GM11168 (cell line): ENCODE measurements around the gene DCDC2C.

ENCODE experiments used
- in situ Hi-C: fragments of 300-500 bp; cut with MboI; formaldehyde crosslinking; loops from one replicate; pipeline ENCODE4 v1.12.0; 2022; ENCODE audit warnings: low sequenced_read_pairs; ENCODE audit not compliant: unreplicated experiment

Gene DCDC2C

DNA sequence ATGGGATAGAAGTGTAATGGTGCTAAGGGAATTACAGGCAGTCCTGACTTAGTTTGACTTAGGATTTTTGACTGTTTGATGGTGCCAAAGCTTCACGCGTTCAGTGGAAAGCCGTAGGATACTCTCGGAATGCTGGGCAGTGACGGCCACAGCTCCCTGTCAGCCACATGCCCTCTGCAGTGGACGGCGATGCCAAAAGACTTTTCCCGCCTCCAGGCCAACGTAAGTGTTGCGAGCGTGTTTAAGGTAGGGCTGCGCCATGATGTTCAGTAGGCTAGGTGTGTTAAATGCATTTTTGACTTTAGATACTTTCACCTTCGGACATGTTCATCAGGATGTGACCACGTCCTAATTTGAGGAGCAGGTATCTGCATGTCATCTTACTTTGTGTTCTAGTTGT lies 63.4 kb downstream of the DCDC2C start:
- in situ Hi-C loops: no loop called here

DNA sequence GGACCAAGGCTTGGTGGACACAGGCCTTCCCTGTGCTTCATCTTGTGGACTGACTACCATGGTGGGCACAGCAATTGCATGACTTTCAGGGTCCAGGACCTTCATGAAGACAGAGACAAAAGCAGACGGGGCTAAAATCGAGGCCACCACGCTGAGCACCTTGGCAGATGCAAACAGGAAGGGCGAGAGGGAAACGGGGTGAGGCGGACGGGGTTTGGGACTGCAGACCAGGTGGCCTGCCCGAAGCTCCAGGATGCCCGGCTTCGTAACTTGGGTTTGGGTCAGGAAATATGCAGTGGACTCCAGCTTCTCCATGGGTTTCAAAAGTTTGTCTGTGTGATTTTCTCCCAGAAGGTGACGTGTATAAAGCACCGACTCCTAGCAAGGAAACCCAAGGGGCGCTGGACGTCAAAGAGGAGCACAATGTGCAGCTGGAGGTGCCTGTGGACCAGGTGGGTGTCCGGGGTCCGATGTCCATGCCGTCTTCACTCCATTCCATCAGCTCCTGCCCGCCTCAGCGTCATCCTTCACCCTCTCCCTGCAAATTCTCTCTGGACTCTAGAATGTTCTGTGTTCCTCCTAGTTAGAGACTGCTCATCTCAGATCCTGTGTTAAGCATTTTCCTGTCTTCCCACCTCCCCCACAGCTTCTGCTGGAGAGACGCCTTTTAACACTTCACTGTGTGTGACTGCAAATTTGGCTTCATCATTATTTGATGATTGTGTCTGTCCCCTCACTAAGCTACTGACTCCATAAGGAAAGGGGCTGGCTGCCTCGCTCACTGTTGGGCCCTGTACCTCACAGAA lies 65.8 kb downstream of the DCDC2C start:
- in situ Hi-C loops: no loop called here

DNA sequence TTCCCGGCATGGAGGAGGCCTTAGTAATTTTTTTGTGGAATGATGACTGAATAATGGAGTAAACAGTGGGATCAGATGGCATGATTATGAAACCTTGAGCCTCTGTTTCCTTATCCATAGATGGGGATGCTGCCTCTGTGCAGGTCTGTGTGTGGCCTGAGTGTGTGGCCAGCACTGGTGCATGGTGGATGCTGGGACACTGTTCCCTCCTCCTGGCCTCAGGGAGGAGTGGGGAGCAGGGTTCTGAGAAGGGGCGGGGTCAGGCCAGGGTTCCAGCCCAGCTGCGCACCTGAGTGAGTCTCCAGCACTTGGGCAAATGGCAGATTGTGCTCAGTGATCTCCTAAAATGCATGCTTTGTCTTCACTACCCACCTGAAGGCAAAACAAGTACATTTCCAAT lies 66.4 kb downstream of the DCDC2C start:
- in situ Hi-C loops: no loop called here

DNA sequence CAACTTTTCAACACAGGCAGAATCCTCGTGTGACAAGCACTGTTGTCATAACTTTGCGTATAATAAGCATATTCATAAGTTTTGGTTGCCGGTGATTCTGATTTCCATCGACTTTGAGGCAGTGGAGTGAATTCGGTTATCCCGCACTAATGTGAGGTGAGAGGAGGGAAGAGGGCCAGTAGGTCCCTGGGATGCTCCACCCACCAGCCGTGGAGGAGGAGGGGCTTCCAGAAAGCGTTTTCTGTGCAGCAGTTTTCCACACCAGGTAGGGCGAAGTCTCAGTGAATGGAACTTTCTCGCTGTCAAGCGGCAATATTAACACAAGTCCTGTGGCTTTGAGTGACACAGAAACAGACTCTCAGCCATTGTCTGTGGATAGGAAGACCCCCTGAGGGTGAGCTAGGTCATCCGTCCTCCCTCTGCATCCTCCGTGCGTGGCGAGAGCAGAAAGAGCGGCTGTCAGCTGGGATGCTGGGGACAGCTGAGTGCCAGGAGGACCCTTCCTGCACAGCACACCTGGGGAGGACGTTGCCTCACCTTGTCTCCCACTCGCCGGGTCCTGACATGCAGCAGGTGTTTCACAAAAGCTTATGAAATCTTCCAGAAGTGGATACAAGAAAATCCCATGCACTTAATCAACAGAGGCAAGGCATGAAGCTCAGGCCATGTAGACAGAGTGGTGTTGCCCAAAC lies 67.5 kb downstream of the DCDC2C start:
- in situ Hi-C loops: no loop called here

DNA sequence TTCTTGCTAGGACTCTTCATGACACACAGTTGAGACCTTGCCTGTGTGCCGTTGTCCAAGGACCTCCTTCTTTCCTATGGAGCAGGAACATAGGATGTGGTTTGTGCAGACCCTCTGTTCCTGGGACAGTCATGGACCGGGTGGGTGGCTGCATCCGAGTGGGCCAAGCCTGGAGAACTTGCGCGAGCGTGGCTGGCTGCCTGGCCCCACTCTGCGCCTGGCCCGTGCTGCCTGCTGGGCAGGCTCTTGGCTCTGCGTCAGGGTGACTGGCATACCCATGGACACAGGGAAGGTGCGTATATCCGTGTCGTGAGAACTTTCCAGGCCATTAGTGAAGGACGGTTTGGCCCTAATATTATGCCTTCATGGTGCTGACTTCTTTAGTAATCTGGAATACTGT lies 68.2 kb downstream of the DCDC2C start:
- in situ Hi-C loops: no loop called here

DNA sequence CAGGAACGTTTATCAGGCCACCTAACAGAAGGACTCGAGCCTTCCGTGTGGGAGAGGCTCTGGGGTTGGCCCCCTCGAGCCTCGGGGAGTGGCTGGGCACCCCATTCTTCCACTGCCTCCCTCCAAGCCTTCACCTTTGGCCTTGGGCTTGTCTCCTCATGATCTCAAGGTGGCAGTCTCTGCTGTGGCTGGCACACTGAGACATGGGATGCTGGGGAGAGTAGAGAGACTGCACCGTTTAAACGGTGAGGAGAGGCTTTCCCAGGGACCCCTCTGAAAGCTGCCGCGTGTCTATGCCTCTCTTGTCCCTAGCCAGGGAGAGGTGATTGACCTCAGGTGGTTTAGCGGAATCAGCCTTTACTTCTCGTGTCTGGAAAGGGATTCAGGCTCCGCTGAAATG lies 71.0 kb downstream of the DCDC2C start:
- in situ Hi-C loops: no loop called here

DNA sequence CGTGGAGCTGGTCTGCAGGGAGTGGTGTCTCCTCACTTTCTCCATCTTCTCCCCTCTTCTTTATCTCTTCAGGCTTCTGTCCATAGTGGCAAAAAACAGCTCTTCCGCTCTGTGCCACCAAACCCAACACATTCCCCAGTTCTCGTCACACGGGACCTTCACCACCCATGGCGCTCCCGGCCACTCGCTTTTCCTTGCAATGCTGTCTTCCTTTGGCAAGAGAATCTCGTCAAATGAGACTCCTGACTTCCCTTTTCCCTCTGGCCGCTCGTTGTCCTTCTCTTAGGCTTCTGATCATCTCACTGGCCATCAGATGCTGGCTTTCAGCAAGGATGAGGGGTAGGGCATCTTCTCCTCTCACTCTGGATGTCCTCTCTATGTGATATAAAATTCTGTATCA lies 72.9 kb downstream of the DCDC2C start:
- in situ Hi-C loops: no loop called here

DNA sequence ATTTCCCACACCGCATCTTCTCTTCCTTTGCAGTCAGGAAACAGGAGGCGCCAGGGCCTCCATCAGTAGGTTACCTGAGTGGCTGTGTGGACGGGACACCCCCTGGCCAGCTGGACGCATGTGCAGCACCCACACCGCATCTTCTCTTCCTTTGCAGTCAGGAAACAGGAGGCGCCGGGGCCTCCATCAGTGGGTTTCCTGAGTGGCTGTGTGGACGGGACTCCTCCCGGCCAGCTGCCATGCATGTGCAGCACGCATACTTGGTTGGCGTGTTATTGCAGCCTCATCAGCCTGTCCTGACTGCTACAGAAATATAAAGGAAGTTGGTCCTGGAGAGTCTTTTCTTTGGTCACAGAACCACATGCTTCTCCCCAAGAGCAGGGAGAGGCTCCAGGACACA lies 74.6 kb downstream of the DCDC2C start:
- in situ Hi-C loops: no loop called here

DNA sequence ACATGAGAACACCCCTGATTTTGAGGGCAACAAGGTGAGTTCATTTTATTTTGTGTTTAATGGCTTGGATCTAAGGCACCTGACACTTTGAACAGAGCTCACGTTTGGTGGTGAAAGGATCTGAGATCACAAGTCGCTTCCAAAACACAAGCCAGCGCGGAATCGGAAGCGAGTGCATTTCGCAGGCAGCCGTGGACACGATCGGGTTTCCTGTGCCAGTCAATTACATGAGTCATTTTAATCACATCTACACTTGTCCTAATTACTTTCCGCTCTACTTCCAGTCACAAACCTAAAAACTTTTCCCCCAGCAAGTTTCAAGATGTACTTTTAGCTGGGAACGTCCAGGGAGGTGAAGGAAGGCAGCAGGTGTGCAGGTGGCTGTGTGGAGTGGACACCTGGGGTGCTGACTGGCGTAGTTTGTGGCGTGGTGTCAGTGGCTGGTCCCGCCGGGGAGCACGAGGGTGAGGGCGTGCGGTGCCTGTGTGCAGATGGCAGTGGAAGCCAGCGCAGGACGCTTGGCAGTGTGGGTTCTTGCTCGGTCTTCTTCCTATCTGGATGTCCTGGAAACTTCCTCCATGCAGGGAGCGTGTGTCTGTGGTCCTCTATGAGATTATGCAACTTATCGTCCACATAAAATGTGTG lies 75.6 kb downstream of the DCDC2C start:
- in situ Hi-C loops: no loop called here

DNA sequence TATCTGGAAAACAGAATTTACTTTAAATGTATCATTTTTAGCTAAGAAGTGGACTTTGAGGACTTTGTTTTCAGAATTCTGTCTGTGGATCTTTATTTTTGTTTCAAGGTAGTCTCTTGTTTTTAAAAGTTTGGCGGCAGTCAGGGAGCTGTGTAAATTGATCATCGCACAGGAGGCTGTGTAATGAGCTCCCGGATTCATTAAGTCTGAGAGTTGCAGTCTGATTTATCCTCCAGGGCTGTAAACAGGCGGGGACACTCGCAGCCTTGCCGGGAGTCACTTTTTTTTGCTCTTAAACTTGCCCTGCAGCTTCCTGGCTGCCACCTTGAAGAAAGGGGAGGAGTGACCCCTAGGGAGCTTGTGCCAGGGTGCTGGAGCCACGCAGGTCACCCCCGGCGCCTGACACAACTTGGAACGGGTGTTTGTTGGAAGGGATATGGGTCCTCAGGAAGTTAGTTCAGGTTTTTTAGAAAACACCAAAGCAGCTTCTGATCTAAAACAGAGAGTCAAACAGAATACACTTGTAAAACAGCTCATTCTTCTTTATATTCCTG lies 76.2 kb downstream of the DCDC2C start:
- in situ Hi-C loops: no loop called here

DNA sequence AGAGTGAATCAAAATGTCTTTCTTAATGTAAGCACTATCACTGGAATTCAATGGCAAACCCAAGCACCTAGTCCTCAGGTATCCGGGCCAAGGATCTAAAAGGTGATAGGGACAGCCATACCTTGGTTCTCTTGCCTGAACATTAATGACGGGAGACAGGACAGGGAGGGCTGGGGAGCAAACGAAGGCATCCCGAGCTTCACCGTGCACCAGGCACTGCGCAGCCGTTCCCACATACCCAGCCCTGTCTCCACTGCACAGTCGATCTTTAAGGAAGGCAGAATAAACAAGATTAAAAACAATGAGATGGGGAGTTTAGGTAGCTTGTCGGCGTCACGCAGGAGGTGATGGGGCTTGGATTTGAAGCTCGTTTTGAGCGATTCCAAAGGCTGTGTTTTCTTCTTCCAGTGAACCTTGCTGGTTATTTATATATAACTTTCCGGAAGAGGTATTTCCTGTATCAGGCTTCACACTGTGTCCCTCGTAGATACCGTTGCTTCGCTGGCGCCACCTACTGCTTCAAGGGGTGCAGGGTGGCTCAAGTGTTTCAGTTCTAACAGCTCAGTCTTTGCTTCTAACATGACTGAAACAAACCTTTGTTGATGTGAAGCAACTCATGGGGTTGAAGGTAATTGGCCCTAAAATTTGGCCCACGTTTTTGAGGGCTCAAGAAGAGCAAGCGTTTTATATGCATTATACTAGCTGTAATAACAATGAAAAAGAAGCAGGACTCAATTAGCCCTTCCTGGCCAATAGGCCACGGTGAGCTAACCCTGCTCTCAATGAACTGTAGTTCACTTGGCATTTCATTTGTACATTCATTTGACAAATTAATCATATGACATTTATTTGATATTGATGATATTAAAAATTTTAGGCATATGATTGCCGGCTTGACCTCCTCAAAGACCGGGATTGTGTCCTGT lies 77.4 kb downstream of the DCDC2C start:
- in situ Hi-C loops: no loop called here

DNA sequence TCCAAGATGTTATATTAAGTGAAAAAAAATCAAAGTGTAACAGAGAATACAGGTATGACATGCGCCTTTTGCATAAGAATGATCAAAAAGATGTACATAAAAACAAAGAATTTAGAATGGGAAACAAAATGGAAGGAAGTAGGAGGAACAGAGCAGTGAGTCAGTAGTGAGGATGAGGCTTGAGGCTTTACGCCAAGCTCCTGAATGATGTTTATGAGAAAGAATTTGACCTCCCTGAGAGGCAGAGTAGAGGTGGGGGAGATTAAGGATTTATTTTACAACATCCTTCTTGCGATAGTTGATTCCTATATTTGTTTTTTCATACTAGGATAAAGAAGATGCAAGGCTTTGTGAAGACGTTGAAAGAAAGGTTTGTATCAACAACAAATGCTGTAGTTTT lies 81.4 kb downstream of the DCDC2C start:
- in situ Hi-C loops: no loop called here

DNA sequence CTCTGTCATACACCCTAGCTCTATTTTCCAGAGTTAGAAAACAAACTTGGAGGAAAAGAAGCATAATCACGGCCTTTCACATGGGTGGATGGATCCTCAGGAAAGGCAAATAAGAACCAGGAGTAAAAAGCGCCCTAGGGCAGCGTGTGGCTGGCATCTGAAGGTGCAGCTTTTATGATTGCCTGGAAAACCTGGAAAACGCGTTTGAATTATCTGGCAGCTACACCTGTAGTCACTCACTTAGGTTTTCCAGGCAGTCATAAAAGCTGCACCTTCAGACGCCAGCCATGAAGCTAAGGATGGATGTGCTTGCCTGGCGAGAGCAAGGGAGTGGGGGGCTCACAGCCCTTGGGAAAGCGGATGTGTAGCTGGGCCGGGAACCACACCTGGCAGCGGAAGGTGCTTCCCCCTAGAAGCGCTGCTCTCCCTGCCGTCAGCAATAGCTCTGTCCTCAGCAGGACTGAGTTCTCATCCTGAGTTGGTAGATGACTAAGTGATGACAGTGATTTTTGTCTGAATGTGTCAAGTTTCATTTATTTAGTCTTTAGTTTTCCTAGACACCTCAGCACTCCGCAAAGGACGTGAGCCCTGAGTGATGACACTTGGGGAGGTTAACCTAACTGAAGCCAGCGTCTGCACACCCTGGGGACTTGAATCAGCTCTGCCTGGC lies 82.0 kb downstream of the DCDC2C start:
- in situ Hi-C loops: no loop called here

DNA sequence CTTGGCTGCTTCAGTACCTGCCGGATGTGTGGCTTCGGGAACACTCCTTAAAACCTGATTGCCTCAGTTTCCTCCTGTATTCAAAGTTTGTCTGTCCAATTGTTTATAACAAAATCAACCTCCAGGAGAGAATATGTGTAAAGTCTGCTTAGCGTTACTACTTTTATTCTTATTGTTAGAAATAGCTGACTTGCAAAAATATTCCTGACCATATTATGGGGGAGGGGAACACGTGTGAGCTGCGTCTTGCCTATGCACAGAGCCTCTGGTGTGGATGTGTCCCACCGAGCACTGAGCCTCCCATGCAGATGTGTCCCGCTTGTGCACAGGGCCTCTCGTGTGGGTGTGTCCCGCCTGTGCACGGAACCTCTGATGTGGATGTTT lies 82.5 kb downstream of the DCDC2C start:
- in situ Hi-C loops: no loop called here

DNA sequence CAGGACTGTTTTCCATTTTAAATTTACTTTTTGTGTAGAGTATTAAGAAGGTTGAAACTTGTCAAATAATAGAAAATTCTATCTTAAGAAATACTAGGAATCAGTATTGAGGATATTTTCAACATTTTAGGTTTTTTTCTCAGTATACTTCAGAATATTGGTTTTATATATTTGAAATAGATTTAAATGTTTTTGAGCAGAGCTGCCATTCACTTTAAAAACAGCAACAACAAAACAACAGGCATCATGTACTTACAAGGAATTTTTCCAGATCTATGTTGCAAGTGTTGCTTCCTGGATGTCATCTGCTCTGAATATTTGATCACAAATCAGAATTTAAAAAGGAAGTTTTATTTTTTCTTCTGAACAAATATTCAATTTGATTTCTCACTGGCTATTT lies 84.4 kb downstream of the DCDC2C start:
- in situ Hi-C loops: no loop called here

DNA sequence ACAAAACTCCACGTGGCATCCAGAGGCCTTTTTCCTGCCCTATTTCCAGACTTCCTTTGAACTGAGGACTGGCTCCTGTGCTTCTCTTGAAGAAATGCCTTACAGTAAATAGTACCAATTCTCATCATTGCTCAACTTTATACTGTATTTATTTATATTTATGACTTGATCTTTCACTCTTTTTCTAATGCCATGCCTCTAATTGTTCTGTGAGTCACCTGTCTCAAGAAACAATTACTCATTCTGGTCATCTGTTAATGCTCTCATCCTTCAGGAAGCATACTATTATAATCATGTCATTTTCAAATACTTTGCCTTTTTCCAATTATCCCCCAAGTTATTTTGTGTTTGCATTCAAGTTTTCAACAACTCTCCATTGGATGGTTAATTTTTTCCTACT lies 85.9 kb downstream of the DCDC2C start:
- in situ Hi-C loops: no loop called here

DNA sequence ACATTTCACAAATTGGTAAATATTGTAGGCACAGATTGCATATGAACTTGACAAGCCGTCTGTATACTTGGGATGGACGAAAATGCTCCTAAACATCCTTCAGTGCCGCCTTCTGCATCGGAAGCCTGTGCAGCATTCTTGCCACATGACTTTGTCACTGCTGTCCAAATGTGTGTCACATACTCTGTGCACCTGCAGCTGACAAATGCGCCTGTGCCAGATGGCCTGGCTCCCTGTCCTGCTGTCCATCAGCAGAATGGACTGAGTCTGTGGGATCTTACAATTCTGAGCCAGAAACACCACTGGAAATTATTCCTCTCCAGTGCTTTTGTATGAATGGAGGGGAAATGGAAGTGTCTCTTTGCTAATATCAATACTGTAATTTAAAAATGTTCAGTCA lies 89.9 kb downstream of the DCDC2C start:
- in situ Hi-C loops: no loop called here

DNA sequence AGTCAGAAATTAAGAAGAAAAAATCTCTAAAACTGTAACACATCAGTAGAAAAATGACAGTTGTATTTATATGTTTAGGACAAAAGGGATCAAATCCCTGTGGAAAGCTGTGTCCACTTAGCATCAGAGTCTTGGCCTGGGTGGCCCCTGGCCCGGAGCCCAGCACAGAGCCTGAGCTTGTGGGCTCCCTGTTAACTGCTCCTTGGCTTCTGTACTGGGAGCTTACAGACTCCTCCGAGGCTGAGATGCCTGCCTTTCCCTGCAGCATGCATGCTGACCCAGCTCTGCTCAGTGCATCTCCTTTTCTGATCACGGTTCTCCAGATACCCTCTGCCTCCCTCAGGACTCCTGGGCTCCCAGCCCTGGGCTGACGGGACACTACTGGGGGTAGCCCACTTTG lies 98.1 kb downstream of the DCDC2C start:
- in situ Hi-C loops: no loop called here

DNA sequence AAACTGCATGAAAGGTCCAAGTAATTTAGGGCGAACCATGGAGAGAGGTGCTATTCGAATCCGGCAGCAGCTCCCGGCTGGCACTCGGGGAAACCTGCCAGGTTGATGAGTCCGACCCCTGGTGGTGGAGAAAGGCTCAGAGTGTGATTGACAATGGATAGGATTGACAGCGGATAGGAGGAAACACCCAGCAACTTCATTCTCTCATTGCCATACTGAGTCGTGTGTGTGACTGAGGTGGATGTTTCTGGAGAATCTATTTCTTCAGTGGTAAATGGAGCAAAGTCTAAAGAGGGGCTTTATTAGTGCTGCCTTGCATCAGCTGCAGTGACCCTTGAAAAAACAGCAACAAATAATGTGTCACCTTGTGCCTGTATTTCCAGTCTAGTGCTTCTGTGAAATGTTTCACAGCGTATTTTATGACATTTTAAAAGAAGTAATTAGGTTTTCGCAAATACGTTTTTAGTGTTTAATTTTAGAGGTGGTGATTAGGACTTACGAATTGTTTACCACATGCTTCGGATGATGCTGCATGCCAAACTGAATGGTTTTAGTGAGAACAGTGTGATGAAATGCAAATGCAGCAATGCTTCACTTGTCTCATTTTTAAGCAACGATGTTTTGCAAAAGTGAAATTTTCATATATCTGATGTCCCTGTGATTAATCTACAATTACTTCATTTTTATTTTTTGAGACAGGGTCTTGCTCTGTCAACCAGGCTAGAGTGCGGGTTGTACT lies 102.0 kb downstream of the DCDC2C start:
- in situ Hi-C loops: no loop called here
